H1 (cell line): Measurements from ENCODE around the gene KLK10. TPM values are rescaled to one million over a fixed set of nuclear protein-coding genes. Genes with fewer than 3 reads are reported as not detected.
A peak's percentile ranks its signal among the peaks of the same experiment; 100 is the strongest.

Source experiments
- CTCF ChIA-PET: fragments of 300-600 bp; sonication (Branson Sonifier 250); formaldehyde crosslinking; loops from one replicate; lab custom pipeline; 2021; ENCODE audit not compliant: partially characterized antibody; lab: Charles Lee
- POLR2A ChIA-PET: fragments of 300-600 bp; sonication (Branson Sonifier 250); formaldehyde crosslinking; loops from one replicate; lab custom pipeline; 2021; ENCODE audit warnings: inconsistent platforms; ENCODE audit not compliant: partially characterized antibody; lab: Charles Lee
- DNase-seq, 2 experiments: peaks; one replicate each; pipeline versions ENCODE4 v3.0.0 to v3.0.0-alpha.2; 2010 to 2022; ENCODE audit warnings: low spot score in 2 of 2, low read depth in 1 of 2, mixed read lengths in 1 of 2
- FAIRE-seq: peaks from 2 replicates; lab custom pipeline; 2011; peaks lifted over from hg19 to GRCh38; lab: Jason Lieb, UNC
- H2AFZ ChIP-seq: 2 replicates; pipeline ENCODE4 v1.8.1; 2012; ENCODE audit warnings: low read length, inconsistent platforms
- H2AK5ac ChIP-seq: 2 replicates; pipeline ENCODE4 v1.6.1; 2013; ENCODE audit warnings: low read depth, low read length
- H2BK120ac ChIP-seq: replicated peaks from 2 replicates; pipeline ENCODE3; 2013; ENCODE audit warnings: low read depth, low read length, inconsistent platforms
- H2BK12ac ChIP-seq: 2 replicates; pipeline ENCODE4 v1.6.1; 2013; ENCODE audit warnings: low read depth, low read length
- H2BK15ac ChIP-seq: 2 replicates; pipeline ENCODE4 v1.6.1; 2013; ENCODE audit warnings: low read length
- H2BK20ac ChIP-seq: 2 replicates; pipeline ENCODE4 v1.6.1; 2013; ENCODE audit warnings: low read length
- H2BK5ac ChIP-seq: 2 replicates; pipeline ENCODE4 v1.6.1; 2013; ENCODE audit warnings: low read depth, low read length
- H3K14ac ChIP-seq: 2 replicates; pipeline ENCODE4 v1.6.1; 2013; ENCODE audit warnings: inconsistent platforms; ENCODE audit not compliant: insufficient read length
- H3K18ac ChIP-seq: 2 replicates; pipeline ENCODE4 v1.6.1; 2013; ENCODE audit warnings: low read length; ENCODE audit errors: extremely low read depth
- H3K23ac ChIP-seq: 2 replicates; pipeline ENCODE4 v1.6.1; 2013; ENCODE audit warnings: inconsistent platforms; ENCODE audit not compliant: insufficient read length
- H3K23me2 ChIP-seq: 2 replicates; pipeline ENCODE4 v1.6.1; 2013; ENCODE audit warnings: low read depth, low read length
- H3K27ac ChIP-seq: 2 replicates; pipeline ENCODE4 v1.6.1; 2011; ENCODE audit warnings: low read depth, low read length, inconsistent platforms
- H3K27me3 ChIP-seq, 4 experiments: replicated peaks in 1 of 4; 1 replicate in 1 of 4; 2 replicates in 3 of 4; pipeline versions ENCODE4 v1.6.1 to v1.8.1; 2011 to 2013; ENCODE audit warnings: low read length in 3 of 4, mild to moderate bottlenecking in 3 of 4, inconsistent platforms in 2 of 4, mixed read lengths in 2 of 4, moderate library complexity in 1 of 4; ENCODE audit not compliant: control insufficient read depth in 3 of 4, insufficient read depth in 3 of 4; ENCODE audit errors: extremely low read depth in 1 of 4
- H3K36me3 ChIP-seq, 4 experiments: 2 replicates each; pipeline versions ENCODE4 v1.6.1 to v1.8.1; 2011 to 2013; ENCODE audit warnings: mild to moderate bottlenecking in 4 of 4, low read length in 3 of 4, moderate library complexity in 2 of 4, control low read depth in 1 of 4, inconsistent platforms in 1 of 4; ENCODE audit not compliant: insufficient read depth in 4 of 4, control insufficient read depth in 2 of 4
- H3K4ac ChIP-seq: replicated peaks from 2 replicates; pipeline ENCODE3; 2013; ENCODE audit warnings: low read length, low read depth, mixed read lengths, inconsistent platforms; ENCODE audit not compliant: insufficient read length
- H3K4me1 ChIP-seq, 4 experiments: replicated peaks in 1 of 4; 1 replicate in 1 of 4; 2 replicates in 3 of 4; pipeline versions ENCODE4 v1.6.1 to v1.8.1; 2011 to 2013; ENCODE audit warnings: low read length in 3 of 4, inconsistent platforms in 2 of 4, mixed read lengths in 1 of 4; ENCODE audit not compliant: insufficient read depth in 4 of 4, control insufficient read depth in 3 of 4
- H3K4me2 ChIP-seq, 2 experiments: 2 replicates each; pipeline versions ENCODE4 v1.6.1 to v1.8.1; 2011 to 2013; ENCODE audit warnings: low read depth in 2 of 2, low read length in 2 of 2, control low read depth in 1 of 2, inconsistent platforms in 1 of 2, mild to moderate bottlenecking in 1 of 2; ENCODE audit not compliant: insufficient read depth in 1 of 2
- H3K4me3 ChIP-seq, 4 experiments: fragments of 200-600, 300-600 bp in 1 of 4; sonication (generic), shearing (Covaris generic), sonication (Bioruptor Twin) in 1 of 4; 2 replicates each; pipeline versions ENCODE4 v1.5.1 to v1.8.1; 2011 to 2016; ENCODE audit warnings: low read length in 4 of 4, low read depth in 3 of 4, control low read depth in 2 of 4, inconsistent platforms in 2 of 4, mild to moderate bottlenecking in 2 of 4, mixed read lengths in 1 of 4, moderate library complexity in 1 of 4; ENCODE audit not compliant: insufficient read depth in 2 of 4; ENCODE audit errors: extremely low read depth in 1 of 4
- H3K56ac ChIP-seq: replicated peaks from 2 replicates; pipeline ENCODE3; 2013; ENCODE audit warnings: low read depth, mild to moderate bottlenecking, mixed read lengths, low read length, inconsistent platforms; ENCODE audit not compliant: insufficient read length
- H3K79me1 ChIP-seq: 2 replicates; pipeline ENCODE4 v1.6.1; 2013; ENCODE audit warnings: low read depth, low read length, control low read depth
- H3K79me2 ChIP-seq, 2 experiments: 2 replicates each; pipeline versions ENCODE4 v1.6.1 to v1.8.1; 2012 to 2013; ENCODE audit warnings: low read length in 2 of 2, mild to moderate bottlenecking in 2 of 2, inconsistent platforms in 1 of 2; ENCODE audit not compliant: insufficient read depth in 2 of 2, control insufficient read depth in 1 of 2
- H3K9ac ChIP-seq, 4 experiments: replicated peaks in 1 of 4; 1 replicate in 1 of 4; 2 replicates in 3 of 4; pipeline versions ENCODE4 v1.6.1 to v1.8.1; 2011 to 2013; ENCODE audit warnings: low read depth in 3 of 4, low read length in 3 of 4, control low read depth in 2 of 4, mild to moderate bottlenecking in 2 of 4, moderate library complexity in 2 of 4, inconsistent platforms in 1 of 4; ENCODE audit errors: extremely low read depth in 1 of 4
- H3K9me3 ChIP-seq, 2 experiments: 2 replicates each; pipeline versions ENCODE4 v1.6.1 to v1.8.1; 2012 to 2013; ENCODE audit warnings: mild to moderate bottlenecking in 2 of 2, moderate library complexity in 2 of 2, control low read depth in 1 of 2, inconsistent platforms in 1 of 2, low read depth in 1 of 2, low read length in 1 of 2, mixed read lengths in 1 of 2; ENCODE audit not compliant: insufficient read depth in 2 of 2
- H4K20me1 ChIP-seq, 2 experiments: replicated peaks in 1 of 2; 2 replicates each; pipeline versions ENCODE3 to v1.8.1; 2011 to 2013; ENCODE audit warnings: inconsistent platforms in 2 of 2, low read length in 2 of 2, mild to moderate bottlenecking in 1 of 2; ENCODE audit not compliant: insufficient read depth in 2 of 2, control insufficient read depth in 1 of 2
- H4K5ac ChIP-seq: 2 replicates; pipeline ENCODE4 v1.6.1; 2013; ENCODE audit warnings: low read length, low read depth, mixed read lengths, inconsistent platforms; ENCODE audit not compliant: insufficient read length
- H4K8ac ChIP-seq: 2 replicates; pipeline ENCODE4 v1.8.0; 2013; ENCODE audit warnings: mild to moderate bottlenecking, moderate library complexity, low read length, inconsistent platforms; ENCODE audit not compliant: insufficient read depth; ENCODE audit errors: extremely low read depth
- H4K91ac ChIP-seq: replicated peaks from 2 replicates; pipeline ENCODE3; 2013; ENCODE audit warnings: low read length, mixed read lengths, inconsistent platforms; ENCODE audit not compliant: insufficient read length
- CBX8 ChIP-seq: fragments of 300-800, 300-1000 bp; sonication (generic); IDR thresholded peaks from 2 replicates; pipeline ENCODE4 v1.7.1; 2016; ENCODE audit warnings: low read depth, low read length, borderline replicate concordance
- CHD1 ChIP-seq: IDR thresholded peaks from 2 replicates; pipeline ENCODE4 v1.6.1; 2012; ENCODE audit warnings: low read depth, low read length, improper control_type of control experiment
- CTBP2 ChIP-seq: IDR thresholded peaks from 2 replicates; pipeline ENCODE4 v1.7.0; 2011; ENCODE audit warnings: borderline replicate concordance, mild to moderate bottlenecking, moderate library complexity, mixed read lengths, low read length; ENCODE audit not compliant: insufficient read depth, insufficient read length
- FOSL1 ChIP-seq: IDR thresholded peaks from 2 replicates; pipeline ENCODE4 v1.6.1; 2011; ENCODE audit warnings: mild to moderate bottlenecking, low read depth, low read length, moderate library complexity; ENCODE audit not compliant: insufficient read depth
- GTF2F1 ChIP-seq: IDR thresholded peaks from 2 replicates; pipeline ENCODE4 v1.6.1; 2012; ENCODE audit warnings: low read depth, low read length, improper control_type of control experiment, borderline replicate concordance
- JUND ChIP-seq: IDR thresholded peaks from 2 replicates; pipeline ENCODE4 v1.6.1; 2011; ENCODE audit warnings: mild to moderate bottlenecking, improper control_type of control experiment, low read length
- PHF8 ChIP-seq: fragments of 200-600 bp; sonication (generic); conservative IDR thresholded peaks from 2 replicates; pipeline ENCODE4 v1.7.1; 2012; ENCODE audit warnings: low read depth, mild to moderate bottlenecking, inconsistent platforms, low read length, moderate library complexity
- POLR2AphosphoS5 ChIP-seq: IDR thresholded peaks from 2 replicates; pipeline ENCODE4 v1.6.1; 2011; ENCODE audit warnings: low read depth, low read length
- POU5F1 ChIP-seq: IDR thresholded peaks from 2 replicates; pipeline ENCODE4 v1.6.1; 2011; ENCODE audit warnings: low read depth, mild to moderate bottlenecking, low read length, moderate library complexity
- SAP30 ChIP-seq: fragments of 300-600 bp; sonication (generic); IDR thresholded peaks from 2 replicates; pipeline ENCODE4 v1.7.1; 2012; ENCODE audit warnings: low read length, moderate library complexity, mild to moderate bottlenecking, inconsistent platforms; ENCODE audit not compliant: insufficient read depth, insufficient replicate concordance
- SP1 ChIP-seq: IDR thresholded peaks from 2 replicates; pipeline ENCODE4 v1.6.1; 2011; ENCODE audit warnings: low read depth, low read length
- SP4 ChIP-seq: IDR thresholded peaks from 2 replicates; pipeline ENCODE4 v1.6.1; 2012; ENCODE audit warnings: low read length, inconsistent platforms
- SUZ12 ChIP-seq: fragments of 200-600 bp; sonication (generic); IDR thresholded peaks from 2 replicates; pipeline ENCODE4 v1.6.1; 2012; ENCODE audit warnings: mild to moderate bottlenecking, inconsistent platforms, low read length, moderate library complexity, mixed read lengths
- WGBS, 2 experiments: shearing (Covaris generic) in 1 of 2; methylation state at CpG; one replicate each; pipeline versions ENCODE4 v1.1.6 to v1.1.7; 2013 to 2015; ENCODE audit warnings: low lambda C conversion rate in 2 of 2, mixed read lengths in 2 of 2, inconsistent platforms in 1 of 2, low coverage in 1 of 2, missing lambda C conversion rate in 1 of 2; ENCODE audit not compliant: insufficient replicate concordance in 2 of 2, insufficient coverage in 1 of 2, insufficient read length in 1 of 2; ENCODE audit errors: extremely low coverage in 1 of 2, missing lambda C conversion rate in 1 of 2; 5-methylcytosine and 5-hydroxymethylcytosine counted together
- polyA plus RNA-seq, 7 experiments: library from polyadenylated mRNA; depleted of rRNA in 3 of 7; stranded (reverse) in 5 of 7; unstranded in 2 of 7; fragments of >200 nt in 5 of 7; fragments of 200-250 nt in 2 of 7; gene quantifications; 1 replicate in 5 of 7; 2 replicates in 1 of 7; 4 replicates in 1 of 7; pipeline versions ENCODE4 v1.2.1 to v1.2.3, GENCODE V29; 2011 to 2013; ENCODE audit warnings: missing spikeins in 2 of 7, mixed read lengths in 2 of 7
- total RNA-seq: library from RNA; stranded (reverse); fragmentation: NEBNext Ultra II Directional; extraction: Animal tissue kit (Norgen Biotek cat#: 25700); gene quantifications from 2 replicates; pipeline ENCODE4 v1.2.1, GENCODE V29; 2021

Gene KLK10
- total and polyA plus RNA-seq, 2 of the 8 experiments (the other 6 are each of a cell fraction or from before 2014, with no cell fraction given), result 4.8 to 9.7 TPM

GRCh38 chr19:50981587-50982146 is 37.8 kb downstream of the KLK10 start:
- no peak overlapping the region for H4K5ac ChIP-seq
- H3K4ac ChIP-seq, result no peak overlapping the region
- H4K20me1 ChIP-seq, result no peaks in the 10 kb centered on the region
- H2BK20ac ChIP-seq, result no peak overlapping the region
- H3K9me3 ChIP-seq, result no peaks in the 10 kb centered on the region
- no peak overlapping the region for H2BK120ac ChIP-seq
- 76% methylated on average over 10 of the region's 11 CpGs; no CpG with 5 or more reads in 1 of the 2 experiments for WGBS, 2 experiments
- no peak overlapping the region for H4K91ac ChIP-seq
- H2BK5ac ChIP-seq, result no peak overlapping the region
- H2AFZ ChIP-seq, result no peak overlapping the region
- FAIRE-seq, result no peak
- H2BK15ac ChIP-seq, result no peak overlapping the region
- no peak overlapping the region for H3K27ac ChIP-seq
- peak overlapping the region; percentile 27; the same call in 1 of the 2 replicates for H2BK12ac ChIP-seq
- H3K4me2 ChIP-seq, result no peak overlapping the region
- peaks cover 0 to 3% (median 0%) of the 10 kb centered on the region in 4 experiments; a peak in 2 of 8 replicates for H3K36me3 ChIP-seq
- DNase-seq, result no peak
- H3K14ac ChIP-seq, result no peak overlapping the region
- CTCF ChIA-PET, result interaction anchor here (1.1 to 1.2 kb wide), 3 partner anchors 35 to 60 kb away, joined by 3 to 5 read pairs (median 3); no protein-coding TSS in a partner anchor
- no peak overlapping the region for H3K9ac ChIP-seq
- peaks cover 0 to 23% (median 12%) of the 10 kb centered on the region in 4 experiments; a peak in 5 of 7 replicates for H3K4me1 ChIP-seq
- H3K27me3 ChIP-seq, result peaks cover 0 to 6% (median 1%) of the 10 kb centered on the region in 4 experiments; a peak in 2 of 7 replicates
- H3K4me3 ChIP-seq, result no peak overlapping the region
- no peak for TF ChIP-seq FOSL1
- no peak for TF ChIP-seq POLR2AphosphoS5
- TF ChIP-seq CBX8, result no peak
- no peak for TF ChIP-seq SP4
- TF ChIP-seq PHF8, result no peak
- no peak for TF ChIP-seq SUZ12
- no peak for TF ChIP-seq SP1
- no peak for TF ChIP-seq SAP30
- no peak for TF ChIP-seq JUND
- no peak for TF ChIP-seq CHD1
- TF ChIP-seq CTBP2, result no peak
- TF ChIP-seq GTF2F1, result no peak
- no peak for TF ChIP-seq POU5F1
- POLR2A ChIA-PET, result interaction anchor here (1.0 kb wide), 1 partner anchor 9 kb away, joined by 3 read pairs; no protein-coding TSS in a partner anchor
- H3K56ac ChIP-seq, result no peak overlapping the region
- no peaks in the 10 kb centered on the region for H3K79me1 ChIP-seq
- no peaks in the 10 kb centered on the region for H3K79me2 ChIP-seq
- no peak overlapping the region; the same call in 1 of the 2 replicates for H3K18ac ChIP-seq
- H4K8ac ChIP-seq, result no peak overlapping the region
- H3K23me2 ChIP-seq, result peaks cover 2% of the 10 kb centered on the region; the same call in 1 of the 2 replicates
- no peak overlapping the region for H3K23ac ChIP-seq
- H2AK5ac ChIP-seq, result no peak overlapping the region
